ENCODE data around the gene PRKN.
"Not testable (repeated sequence)": the region's sequence is repeated elsewhere in the genome, so short reads cannot be mapped to it uniquely, and the experiment has no call there.

Gene PRKN

GRCh38 chr6:161354276-161354840, 1373.2 kb downstream of the PRKN start:
- DNase-seq (ENCODE audit: low read depth), result no peak

- no peak for DNase-seq (ENCODE audit: low read depth)
Observed at GRCh38 chr6:161353208-161353613, 1374.4 kb downstream of the PRKN start.

- DNase-seq (ENCODE audit: low read depth), result no peak
Observed at GRCh38 chr6:161351858-161352257, 1375.7 kb downstream of the PRKN start.

GRCh38 chr6:161349886-161350285, 1377.7 kb downstream of the PRKN start:
- no peak for DNase-seq (ENCODE audit: low read depth)

- no peak for DNase-seq (ENCODE audit: low read depth)
Observed at GRCh38 chr6:161348628-161348994, 1379.0 kb downstream of the PRKN start.

- DNase-seq (ENCODE audit: low read depth), result no peak
Observed at GRCh38 chr6:161347988-161348627, 1379.5 kb downstream of the PRKN start.

GRCh38 chr6:161347125-161347524, 1380.4 kb downstream of the PRKN start:
- no peak for DNase-seq (ENCODE audit: low read depth)

- no peak for DNase-seq (ENCODE audit: low read depth)
Observed at GRCh38 chr6:161346717-161347116, 1380.8 kb downstream of the PRKN start.

GRCh38 chr6:161344626-161345025, 1382.9 kb downstream of the PRKN start:
- no peak for DNase-seq (ENCODE audit: low read depth)

GRCh38 chr6:161342039-161342438, 1385.5 kb downstream of the PRKN start:
- no peak for DNase-seq (ENCODE audit: low read depth)

- DNase-seq (ENCODE audit: low read depth), result no peak
Observed at GRCh38 chr6:161341638-161342037, 1385.9 kb downstream of the PRKN start.

GRCh38 chr6:161338015-161338414, 1389.6 kb downstream of the PRKN start:
- DNase-seq (ENCODE audit: low read depth), result no peak

GRCh38 chr6:161336479-161336878, 1391.1 kb downstream of the PRKN start:
- no peak for DNase-seq (ENCODE audit: low read depth)

GRCh38 chr6:161333410-161333809, 1394.2 kb downstream of the PRKN start:
- DNase-seq (ENCODE audit: low read depth), result no peak

GRCh38 chr6:161331402-161332081, 1396.0 kb downstream of the PRKN start:
- not testable (repeated sequence) for DNase-seq (ENCODE audit: low read depth)

- no peak for DNase-seq (ENCODE audit: low read depth)
Observed at GRCh38 chr6:161327360-161327953, 1400.1 kb downstream of the PRKN start.

GRCh38 chr6:161319231-161319630, 1408.3 kb downstream of the PRKN start:
- DNase-seq (ENCODE audit: low read depth), result no peak

GRCh38 chr6:161318456-161318855, 1409.1 kb downstream of the PRKN start:
- no peak for DNase-seq (ENCODE audit: low read depth)

- DNase-seq (ENCODE audit: low read depth), result no peak
Observed at GRCh38 chr6:161316531-161316930, 1411.0 kb downstream of the PRKN start.

- not testable (repeated sequence) for DNase-seq (ENCODE audit: low read depth)
Observed at GRCh38 chr6:161315246-161315917, 1412.2 kb downstream of the PRKN start.

GRCh38 chr6:161314541-161315245, 1412.9 kb downstream of the PRKN start:
- not testable (repeated sequence) for DNase-seq (ENCODE audit: low read depth)

GRCh38 chr6:161313940-161314509, 1413.5 kb downstream of the PRKN start:
- DNase-seq (ENCODE audit: low read depth), result no peak

Measured in fibroblast of the conjunctiva (primary cell).